K562 (cell line): ENCODE results near the gene ZBTB22. TPM values are rescaled to one million over a fixed set of nuclear protein-coding genes. Genes with fewer than 3 reads are reported as not detected.

Experiments used
- BHLHE40 ChIP-seq: IDR thresholded peaks from 2 replicates; pipeline ENCODE4 v1.6.1; 2011; ENCODE audit warnings: low read length, improper control_type of control experiment
- E2F3 ChIP-seq: fragments of 250-450 bp; sonication (Bioruptor Pico); IDR thresholded peaks from 2 replicates; pipeline ENCODE4 v1.4.0; 2020; ENCODE audit warnings: mild to moderate bottlenecking
- EP400 ChIP-seq: fragments of 450-650 bp; IDR thresholded peaks from 2 replicates; pipeline ENCODE4 v1.6.1; 2017; ENCODE audit warnings: antibody characterized with exemption, mild to moderate bottlenecking, moderate library complexity
- FIP1L1 ChIP-seq: fragments of 200-400 bp; formaldehyde crosslinking; IDR thresholded peaks from 2 replicates; pipeline ENCODE4 v1.6.1; 2018; ENCODE audit warnings: mild to moderate bottlenecking, low read depth, low read length; ENCODE audit not compliant: poor library complexity, severe bottlenecking
- FOXA3 ChIP-seq, 2 experiments: fragments of 450-650 bp in 1 of 2; sonication (generic) in 1 of 2; formaldehyde crosslinking; IDR thresholded peaks in 1 of 2; conservative IDR thresholded peaks in 1 of 2; 2 replicates each; pipeline versions ENCODE4 v1.4.0 to v1.8.0; 2020 to 2022; ENCODE audit warnings: mild to moderate bottlenecking in 2 of 2, missing genetic modification reagents in 1 of 2
- FUS ChIP-seq: fragments of 200-400 bp; formaldehyde crosslinking; optimal IDR thresholded peaks from 2 replicates; pipeline ENCODE3; 2017; ENCODE audit warnings: low read depth, low read length
- HIVEP1 ChIP-seq: fragments of 250-450 bp; sonication (Bioruptor Pico); IDR thresholded peaks from 2 replicates; pipeline ENCODE4 v1.4.0; 2020; ENCODE audit warnings: mild to moderate bottlenecking
- HNRNPH1 ChIP-seq: fragments of 200-400 bp; formaldehyde crosslinking; optimal IDR thresholded peaks from 2 replicates; pipeline ENCODE3; 2017; ENCODE audit warnings: low read depth, mild to moderate bottlenecking, low read length, moderate library complexity
- KLF6 ChIP-seq: fragments of 250-450 bp; sonication (Bioruptor Pico); IDR thresholded peaks from 2 replicates; pipeline ENCODE4 v1.4.0; 2020; ENCODE audit warnings: mild to moderate bottlenecking, moderate library complexity, borderline replicate concordance
- LCOR ChIP-seq: sonication (generic); formaldehyde crosslinking; IDR thresholded peaks from 2 replicates; pipeline ENCODE4 v1.8.0; 2022; ENCODE audit warnings: mild to moderate bottlenecking, missing genetic modification reagents
- MAZ ChIP-seq, 2 experiments: fragments of 450-650 bp in 1 of 2; sonication (generic) in 1 of 2; formaldehyde crosslinking; IDR thresholded peaks in 1 of 2; conservative IDR thresholded peaks in 1 of 2; 2 replicates each; pipeline versions ENCODE4 v1.4.0 to v1.5.0; 2020; ENCODE audit warnings: mild to moderate bottlenecking in 1 of 2, missing genetic modification reagents in 1 of 2
- MTF1 ChIP-seq: fragments of 250-450 bp; sonication (Bioruptor Pico); IDR thresholded peaks from 2 replicates; pipeline ENCODE4 v1.9.0; 2021; ENCODE audit warnings: moderate library complexity, mild to moderate bottlenecking, inconsistent platforms, borderline replicate concordance
- NCOR1 ChIP-seq: fragments of 450-650 bp; IDR thresholded peaks from 2 replicates; pipeline ENCODE4 v1.6.1; 2016; ENCODE audit warnings: mild to moderate bottlenecking, moderate library complexity
- NFIC ChIP-seq: fragments of 450-650 bp; IDR thresholded peaks from 2 replicates; pipeline ENCODE4 v1.6.1; 2017; ENCODE audit warnings: mild to moderate bottlenecking, inconsistent platforms
- PCBP2 ChIP-seq: fragments of 200-400 bp; formaldehyde crosslinking; IDR thresholded peaks from 2 replicates; pipeline ENCODE4 v1.6.1; 2018; ENCODE audit warnings: low read length, low read depth, mild to moderate bottlenecking, moderate library complexity; ENCODE audit not compliant: poor library complexity, severe bottlenecking
- RNF2 ChIP-seq: sonication (generic); IDR thresholded peaks from 2 replicates; pipeline ENCODE4 v1.6.1; 2016
- SRSF3 ChIP-seq: fragments of 200-400 bp; formaldehyde crosslinking; IDR thresholded peaks from 2 replicates; pipeline ENCODE4 v1.6.1; 2016; ENCODE audit warnings: mild to moderate bottlenecking, low read length, moderate library complexity; ENCODE audit not compliant: insufficient read depth
- TAF1 ChIP-seq: IDR thresholded peaks from 2 replicates; pipeline ENCODE4 v1.6.1; 2011; ENCODE audit warnings: mild to moderate bottlenecking, low read length, moderate library complexity; ENCODE audit not compliant: insufficient read depth, control insufficient read depth, severe bottlenecking; ENCODE audit errors: extremely low read depth
- TEAD2 ChIP-seq: fragments of 450-650 bp; IDR thresholded peaks from 2 replicates; pipeline ENCODE4 v1.6.1; 2016; ENCODE audit warnings: missing genetic modification characterization, control low read depth, missing compliant biosample characterization
- ZBTB17 ChIP-seq: fragments of 450-650 bp; formaldehyde crosslinking; IDR thresholded peaks from 2 replicates; pipeline ENCODE4 v1.4.0; 2020; ENCODE audit warnings: mild to moderate bottlenecking
- ZBTB8A ChIP-seq: fragments of 450-650 bp; IDR thresholded peaks from 2 replicates; pipeline ENCODE4 v1.6.1; 2018; ENCODE audit warnings: mild to moderate bottlenecking, moderate library complexity; ENCODE audit not compliant: partially characterized antibody
- ZKSCAN1 ChIP-seq: fragments of 150-350 bp; IDR thresholded peaks from 2 replicates; pipeline ENCODE4 v1.6.1; 2016; ENCODE audit warnings: low read depth, low read length
- ZKSCAN8 ChIP-seq: fragments of 200-800 bp; sonication (Bioruptor generic); IDR thresholded peaks from 2 replicates; pipeline ENCODE4 v1.6.1; 2016; ENCODE audit warnings: missing genetic modification characterization, missing compliant biosample characterization
- ZNF766 ChIP-seq: fragments of 200-800 bp; sonication (Bioruptor generic); conservative IDR thresholded peaks from 2 replicates; pipeline ENCODE4 v1.6.1; 2016; ENCODE audit warnings: missing genetic modification characterization, missing compliant biosample characterization
- ZSCAN29 ChIP-seq: fragments of 450-650 bp; IDR thresholded peaks from 2 replicates; pipeline ENCODE4 v1.6.1; 2017
- ZSCAN32 ChIP-seq: fragments of 450-650 bp; formaldehyde crosslinking; IDR thresholded peaks from 2 replicates; pipeline ENCODE4 v1.4.0; 2020; ENCODE audit warnings: mild to moderate bottlenecking, moderate library complexity
- ZZZ3 ChIP-seq: fragments of 450-650 bp; IDR thresholded peaks from 2 replicates; pipeline ENCODE4 v1.6.1; 2016; ENCODE audit warnings: antibody characterized with exemption, mild to moderate bottlenecking, moderate library complexity
- polyA plus RNA-seq, 8 experiments: library from polyadenylated mRNA; depleted of rRNA in 4 of 8; stranded (reverse) in 5 of 8; unstranded in 3 of 8; fragments of >200 nt; fragmentation: Nextera tagmentation in 2 of 8; fragmentation: Illumina TruSeq in 1 of 8; extraction: Ambion mirVana in 2 of 8; extraction: Trizol in 1 of 8; gene quantifications; 2 replicates each; pipeline versions ENCODE4 v1.2.1 to v1.2.3, GENCODE V29; 2011 to 2014; ENCODE audit warnings: inconsistent platforms in 1 of 8, missing spikeins in 1 of 8
- total RNA-seq, 7 experiments: library from RNA; depleted of rRNA in 6 of 7; stranded (reverse); fragments of >200 nt in 6 of 7; fragmentation: Illumina TruSeq in 2 of 7; extraction: Trizol in 2 of 7; gene quantifications; 2 replicates each; pipeline versions ENCODE4 v1.2.1 to v1.2.3, GENCODE V29; 2011 to 2021; ENCODE audit warnings: low replicate concordance in 1 of 7
- TF ChIP-seq, protein P1 (sequence below), 2 experiments: fragments of 200-800 bp in 1 of 2; sonication (Bioruptor generic) in 1 of 2; sonication (generic) in 1 of 2; formaldehyde crosslinking in 1 of 2; IDR thresholded peaks in 1 of 2; conservative IDR thresholded peaks in 1 of 2; 2 replicates each; pipeline versions ENCODE4 v1.5.0 to v1.6.1; 2016 to 2020; ENCODE audit warnings: missing compliant biosample characterization in 1 of 2, missing genetic modification characterization in 1 of 2, missing genetic modification reagents in 1 of 2

ZBTB22 gene
- total and polyA plus RNA-seq, 9 of the 15 experiments (the other 6 are each of a cell fraction or from before 2014, with no cell fraction given): 0.21 to 11.9 (median 7.1) TPM

DNA sequence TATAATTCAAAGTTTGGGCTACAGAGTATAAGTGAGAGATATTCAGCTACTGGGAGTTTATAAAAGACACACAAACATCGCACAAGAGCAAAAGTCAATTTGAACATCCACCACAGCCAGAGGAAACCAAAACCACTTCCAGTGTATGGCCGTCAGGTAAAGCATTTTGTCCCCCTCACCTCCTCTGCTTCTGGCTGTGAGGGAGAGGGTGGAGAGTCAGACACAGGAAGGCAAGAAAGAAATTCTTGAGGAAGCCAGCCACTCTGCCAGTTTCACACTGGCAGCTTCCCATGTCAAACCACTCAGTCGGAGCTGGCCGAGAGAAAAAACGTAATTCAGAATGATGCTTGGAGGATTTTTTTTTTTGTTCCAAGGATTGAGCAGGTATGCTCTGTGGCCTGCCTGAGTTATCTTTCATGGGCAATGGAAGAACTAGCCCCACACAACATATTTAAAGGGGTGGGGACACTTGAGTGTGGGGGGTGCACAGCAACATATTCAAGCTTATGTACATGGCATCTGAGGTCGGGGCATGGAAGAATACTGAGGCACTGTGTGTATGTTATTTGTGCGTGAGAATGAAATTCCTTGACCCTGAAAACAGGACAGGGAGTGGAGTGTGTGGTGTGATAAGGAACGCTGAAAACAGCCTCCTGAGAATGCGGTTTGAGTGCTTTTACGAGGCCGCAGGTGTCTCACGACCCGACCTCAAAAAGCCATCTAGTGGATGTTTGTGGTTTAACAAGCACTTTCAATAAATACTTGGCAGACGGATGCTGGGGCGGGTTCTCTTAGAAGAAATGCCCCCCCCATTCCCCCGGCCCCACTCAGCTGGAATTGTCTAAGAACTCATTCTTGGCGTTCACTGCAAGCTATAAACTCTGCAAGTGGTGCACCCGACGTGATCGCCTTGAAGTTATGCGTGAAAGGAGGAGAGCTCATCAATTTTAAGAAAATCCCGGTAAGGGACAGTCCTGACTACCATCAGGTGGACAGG is 27.5 kb upstream of the ZBTB22 start (continued):
- TF ChIP-seq ZZZ3: no peak
- peak; percentile 67 for TF ChIP-seq NCOR1
- peak; percentile 27; the same call in 1 of the 2 replicates for TF ChIP-seq ZKSCAN1
- peak; percentile 65 for TF ChIP-seq LCOR (CRISPR knock-in tag)
- TF ChIP-seq FOXA3 (CRISPR knock-in tag; conservative IDR thresholded peaks at IDR 0.05 in 1 of 2, IDR thresholded peaks at IDR 0.05 in 1 of 2): peak in 1 of 2 experiments; percentile 31; a peak in 1 of 4 replicates
- 0 out of 2 replicates have a peak, but pooled peaks have one; percentile 43 for TF ChIP-seq TEAD2 (tag)
- peak; percentile 37; the same call in 1 of the 2 replicates for TF ChIP-seq BHLHE40
- TF ChIP-seq KLF6 (CRISPR knock-in tag): no peak
- TF ChIP-seq RNF2: peak; percentile 82
- peak; percentile 47; the same call in 1 of the 2 replicates for TF ChIP-seq NFIC
- TF ChIP-seq E2F3 (CRISPR knock-in tag): no peak
- TF ChIP-seq ZBTB17: no peak
- no peak for TF ChIP-seq ZNF766 (CRISPR knock-in tag)
- no peak for TF ChIP-seq PCBP2
- TF ChIP-seq MTF1 (CRISPR knock-in tag): no peak
- no peak for TF ChIP-seq ZKSCAN8 (CRISPR knock-in tag)
- no peak for TF ChIP-seq HNRNPH1
- TF ChIP-seq, protein P1, sequence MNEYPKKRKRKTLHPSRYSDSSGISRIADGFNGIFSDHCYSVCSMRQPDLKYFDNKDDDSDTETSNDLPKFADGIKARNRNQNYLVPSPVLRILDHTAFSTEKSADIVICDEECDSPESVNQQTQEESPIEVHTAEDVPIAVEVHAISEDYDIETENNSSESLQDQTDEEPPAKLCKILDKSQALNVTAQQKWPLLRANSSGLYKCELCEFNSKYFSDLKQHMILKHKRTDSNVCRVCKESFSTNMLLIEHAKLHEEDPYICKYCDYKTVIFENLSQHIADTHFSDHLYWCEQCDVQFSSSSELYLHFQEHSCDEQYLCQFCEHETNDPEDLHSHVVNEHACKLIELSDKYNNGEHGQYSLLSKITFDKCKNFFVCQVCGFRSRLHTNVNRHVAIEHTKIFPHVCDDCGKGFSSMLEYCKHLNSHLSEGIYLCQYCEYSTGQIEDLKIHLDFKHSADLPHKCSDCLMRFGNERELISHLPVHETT (CRISPR knock-in tag; conservative IDR thresholded peaks at IDR 0.05 in 1 of 2, IDR thresholded peaks at IDR 0.05 in 1 of 2): no peak
- peak; percentile 41; the same call in 1 of the 2 replicates for TF ChIP-seq EP400
- no peak for TF ChIP-seq ZBTB8A
- TF ChIP-seq ZSCAN29: peak; percentile 61; the same call in 1 of the 2 replicates
- no peak for TF ChIP-seq TAF1
- TF ChIP-seq FUS: no peak
- no peak for TF ChIP-seq SRSF3
- peak; percentile 23 to 84; a peak in 2 of 4 replicates for TF ChIP-seq MAZ (CRISPR knock-in tag; conservative IDR thresholded peaks at IDR 0.05 in 1 of 2, IDR thresholded peaks at IDR 0.05 in 1 of 2)
- no peak for TF ChIP-seq ZSCAN32
- no peak for TF ChIP-seq FIP1L1
- no peak for TF ChIP-seq HIVEP1 (CRISPR knock-in tag)
